Aorta (tissue), 5 donors: ENCODE data around the gene SMARCD3. TPM values are rescaled to one million over a fixed set of nuclear protein-coding genes. Genes with fewer than 3 reads are reported as not detected.

ENCODE experiments used
- ATAC-seq: fragments of 200-7000 bp; cut with Tn5 transposase; one replicate; pipeline ENCODE4 v1.9.1; 2022; ENCODE audit warnings: moderate library complexity; ENCODE audit not compliant: low FRiP score
- DNase-seq, 2 donors: peaks; one replicate each; pipeline ENCODE4 v3.0.0-alpha.2; 2020
- H3K27ac ChIP-seq, 2 donors: one replicate each; pipeline ENCODE4 v1.5.1; 2013; ENCODE audit warnings: low read length in 2 of 2, mild to moderate bottlenecking in 2 of 2, moderate library complexity in 2 of 2, control low read depth in 1 of 2, inconsistent platforms in 1 of 2, low read depth in 1 of 2
- H3K27me3 ChIP-seq, 2 donors: one replicate each; pipeline ENCODE4 v1.6.1; 2013; ENCODE audit warnings: control low read depth in 1 of 2, low read length in 1 of 2, mild to moderate bottlenecking in 1 of 2, moderate library complexity in 1 of 2; ENCODE audit not compliant: insufficient read depth in 2 of 2, control insufficient read depth in 1 of 2
- H3K36me3 ChIP-seq, 2 donors: one replicate each; pipeline ENCODE4 v1.6.1; 2013; ENCODE audit warnings: control low read depth in 1 of 2, low read length in 1 of 2, mild to moderate bottlenecking in 1 of 2; ENCODE audit not compliant: insufficient read depth in 2 of 2, control insufficient read depth in 1 of 2
- H3K4me1 ChIP-seq, 2 donors: one replicate each; pipeline ENCODE4 v1.6.1; 2013; ENCODE audit warnings: low read length in 2 of 2, control low read depth in 1 of 2, mild to moderate bottlenecking in 1 of 2, moderate library complexity in 1 of 2; ENCODE audit not compliant: insufficient read depth in 2 of 2, control insufficient read depth in 1 of 2
- H3K4me3 ChIP-seq, 2 donors: one replicate each; pipeline ENCODE4 v1.5.1; 2013; ENCODE audit warnings: low read length in 2 of 2, control low read depth in 1 of 2, mild to moderate bottlenecking in 1 of 2
- H3K9me3 ChIP-seq: one replicate; pipeline ENCODE4 v1.6.1; 2013; ENCODE audit warnings: mild to moderate bottlenecking, low read length; ENCODE audit not compliant: control insufficient read depth
- WGBS, 2 donors: extraction: QIAGEN DNeasy Blood & Tissue Kit; methylation state at CpG; one replicate each; pipeline ENCODE4 v1.1.7; 2013; 5-methylcytosine and 5-hydroxymethylcytosine counted together
- intact Hi-C, 2 donors: fragments of 100-400 bp; cut with DNase I; formaldehyde crosslinking; loops; one replicate each; pipeline versions ENCODE4 v1.14.2 to v1.15.0; 2022
- polyA plus RNA-seq, 2 donors: library from polyadenylated mRNA; stranded (reverse); fragments of 200-250 nt; gene quantifications; one replicate each; pipeline ENCODE4 v1.2.3, GENCODE V29; 2013
- total RNA-seq, 2 donors: library from RNA; stranded (reverse); fragmentation: NEBNext Ultra II Directional; extraction: Animal tissue kit (Norgen Biotek cat#: 25700); gene quantifications; one replicate each; pipeline ENCODE4 v1.2.1, GENCODE V29; 2021
- donor health status: healthy with polysubstance abuse.
- donor health status: Bipolar disorder and iron deficiency.
- donor health status: DM: no; HTN: no; CAD: no.
- donor health status: DM: no; HTN: no; CAD: no.
- donor health status: DM: yes; HTN: yes; CAD: no.

Gene SMARCD3
- total and polyA plus RNA-seq, 4 donors: 48.5 to 182 (median 68.4) TPM

- H3K4me1 ChIP-seq: no peaks in the 10 kb centered on the region
- intact Hi-C loops: no loop called here
Measured at GRCh38 chr7:151282111-151282510, 33.6 kb upstream of the SMARCD3 start.

GRCh38 chr7:151281686-151282085 lies 33.2 kb upstream of the SMARCD3 start:
- Histone ChIP-seq H3K4me3 (no peak overlapping the region), H3K36me3 (no peaks in the 10 kb centered on the region), H3K9me3 (no peaks in the 10 kb centered on the region), H3K27me3 (no peaks in the 10 kb centered on the region), H3K27ac (no peak overlapping the region), H3K4me1 (no peaks in the 10 kb centered on the region)
- peak in 1 of 2 donors; percentile 27 for DNase-seq
- intact Hi-C loops: no loop called here
- WGBS, 2 donors: 84 to 90% methylated on average over 6 of the region's 6 CpGs
- ATAC-seq: no peak

More at GRCh38 chr7:151282111-151282510, 33.6 kb upstream of the SMARCD3 start:
- no peak for ATAC-seq
- DNase-seq: peak in 1 of 2 donors; percentile 75
- Histone ChIP-seq H3K36me3 (no peaks in the 10 kb centered on the region), H3K27me3 (no peaks in the 10 kb centered on the region), H3K9me3 (no peaks in the 10 kb centered on the region), H3K27ac (no peak overlapping the region), H3K4me3 (no peak overlapping the region)
- 79 to 82% methylated on average over 8 of the region's 8 CpGs for WGBS, 2 donors

GRCh38 chr7:151280388-151281019 lies 32.0 kb upstream of the SMARCD3 start:
- H3K27ac ChIP-seq: no peak overlapping the region
- no peaks in the 10 kb centered on the region for H3K9me3 ChIP-seq
- no peak for ATAC-seq
- WGBS, 2 donors: 89 to 92% methylated on average over 9 of the region's 9 CpGs
- intact Hi-C loops: no loop called here
- H3K36me3 ChIP-seq: no peaks in the 10 kb centered on the region
- peak in 1 of 2 donors; percentile 42 for DNase-seq
- no peak overlapping the region for H3K4me3 ChIP-seq
- H3K4me1 ChIP-seq: no peaks in the 10 kb centered on the region
- H3K27me3 ChIP-seq: no peaks in the 10 kb centered on the region

- Histone ChIP-seq H3K9me3 (no peaks in the 10 kb centered on the region), H3K4me1 (no peaks in the 10 kb centered on the region), H3K36me3 (no peaks in the 10 kb centered on the region), H3K27me3 (no peaks in the 10 kb centered on the region), H3K4me3 (no peak overlapping the region), H3K27ac (no peak overlapping the region)
- intact Hi-C loops: no loop called here
- 89 to 95% methylated on average over 5 of the region's 5 CpGs for WGBS, 2 donors
- ATAC-seq (no peak), DNase-seq (peak in 1 of 2 donors; percentile 32)
Measured at GRCh38 chr7:151279868-151280267, 31.4 kb upstream of the SMARCD3 start.

GRCh38 chr7:151278949-151279348 lies 30.5 kb upstream of the SMARCD3 start:
- Histone ChIP-seq H3K4me3 (no peak overlapping the region), H3K36me3 (no peaks in the 10 kb centered on the region), H3K27me3 (no peaks in the 10 kb centered on the region), H3K9me3 (no peaks in the 10 kb centered on the region), H3K27ac (no peak overlapping the region), H3K4me1 (no peaks in the 10 kb centered on the region)
- WGBS, 2 donors: 93 to 94% methylated on average over 12 of the region's 12 CpGs
- intact Hi-C loops: no loop called here
- ATAC-seq: no peak
- DNase-seq: peak in 1 of 2 donors; percentile 37

GRCh38 chr7:151277631-151278030 lies 29.1 kb upstream of the SMARCD3 start:
- ATAC-seq (no peak), DNase-seq (peak in 1 of 2 donors; percentile 52)
- no peaks in the 10 kb centered on the region for H3K4me1 ChIP-seq
- H3K4me3 ChIP-seq: no peak overlapping the region
- no peaks in the 10 kb centered on the region for H3K27me3 ChIP-seq
- no peaks in the 10 kb centered on the region for H3K9me3 ChIP-seq
- WGBS, 2 donors: 75 to 77% methylated on average over 8 of the region's 8 CpGs
- H3K27ac ChIP-seq: no peak overlapping the region
- intact Hi-C loops: loop anchor here in 1 of 2 donors (2.0 kb wide), 1 partner anchor 25 kb away; no protein-coding TSS in a partner anchor
- no peaks in the 10 kb centered on the region for H3K36me3 ChIP-seq

GRCh38 chr7:151276666-151277590 lies 28.4 kb upstream of the SMARCD3 start:
- Histone ChIP-seq H3K36me3 (no peaks in the 10 kb centered on the region), H3K27me3 (no peaks in the 10 kb centered on the region), H3K27ac (no peak overlapping the region), H3K9me3 (no peaks in the 10 kb centered on the region), H3K4me1 (no peaks in the 10 kb centered on the region), H3K4me3 (peak overlapping the region; percentile 28 to 39)
- intact Hi-C loops: loop anchor here in 1 of 2 donors (2.0 kb wide), 1 partner anchor 24 kb away; no protein-coding TSS in a partner anchor
- DNase-seq: peak; percentile 74 to 84
- 2% methylated on average over 53 to 63 of the region's 63 CpGs for WGBS, 2 donors
- peak; percentile 61 for ATAC-seq

GRCh38 chr7:151275813-151276577 lies 27.5 kb upstream of the SMARCD3 start:
- intact Hi-C loops: loop anchor here in 1 of 2 donors (2.0 kb wide), 1 partner anchor 23 kb away; no protein-coding TSS in a partner anchor

More at GRCh38 chr7:151275813-151276577, 27.5 kb upstream of the SMARCD3 start:
- no peak overlapping the region for H3K4me3 ChIP-seq
- H3K27ac ChIP-seq: no peak overlapping the region
- H3K27me3 ChIP-seq: no peaks in the 10 kb centered on the region
- peak in 1 of 2 donors; percentile 74 for DNase-seq
- WGBS, 2 donors: 22 to 23% methylated on average over 10 of the region's 10 CpGs
- no peak for ATAC-seq
- H3K4me1 ChIP-seq: no peaks in the 10 kb centered on the region
- H3K36me3 ChIP-seq: no peaks in the 10 kb centered on the region
- no peaks in the 10 kb centered on the region for H3K9me3 ChIP-seq
